ENCODE measurements around the gene DCDC1. TPM values are rescaled to one million over a fixed set of nuclear protein-coding genes. Genes with fewer than 3 reads are reported as not detected.

Gene DCDC1
- polyA plus RNA-seq, 1 donor = 1.2 TPM

DNA sequence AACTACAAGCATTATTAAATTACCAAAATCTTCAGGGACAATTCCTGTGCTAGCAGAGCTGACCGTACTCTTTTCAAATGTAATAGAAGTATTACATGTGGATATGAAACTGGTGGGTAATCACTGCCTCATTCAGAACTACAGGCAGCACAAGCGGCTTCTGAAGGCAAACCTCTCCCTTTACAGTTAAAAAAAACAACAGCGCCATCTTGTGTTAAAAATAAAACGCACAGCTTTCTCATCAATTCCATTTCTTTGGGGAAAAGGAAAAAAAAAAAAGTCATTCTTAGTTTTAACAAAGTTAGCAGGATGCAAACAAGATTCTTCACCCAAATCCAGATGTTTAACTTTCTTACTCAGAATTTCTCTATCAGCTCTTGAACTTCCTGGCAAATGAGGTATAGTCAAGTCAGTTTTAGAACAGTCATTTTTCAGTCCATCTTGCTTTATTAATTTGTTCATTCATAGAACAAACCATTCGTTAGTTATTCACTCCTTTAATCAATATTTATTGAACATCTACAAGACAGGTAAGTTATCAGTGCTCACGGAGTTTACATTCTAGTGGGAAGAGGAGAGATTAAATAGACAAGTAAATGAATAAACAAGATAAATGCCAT lies 451.6 kb downstream of the DCDC1 start:
- Histone ChIP-seq H3K4me1 (ENCODE audit: control insufficient read depth, insufficient read depth, low read length) (no peaks in the 10 kb centered on the region), H3K27me3 (ENCODE audit: control insufficient read depth, insufficient read depth, low read length) (no peaks in the 10 kb centered on the region), H3K4me3 (ENCODE audit: low read length) (no peak overlapping the region), H3K9me3 (ENCODE audit: control insufficient read depth, low read depth, low read length) (no peaks in the 10 kb centered on the region), H3K27ac (ENCODE audit: low read length) (no peak overlapping the region), H3K36me3 (ENCODE audit: control insufficient read depth, insufficient read depth, low read length) (no peaks in the 10 kb centered on the region)
- WGBS (ENCODE audit: insufficient coverage, low lambda C conversion rate) = 34% methylated on average over 3 of the region's 6 CpGs
- DNase-seq = peak; percentile 9 to 18

DNA sequence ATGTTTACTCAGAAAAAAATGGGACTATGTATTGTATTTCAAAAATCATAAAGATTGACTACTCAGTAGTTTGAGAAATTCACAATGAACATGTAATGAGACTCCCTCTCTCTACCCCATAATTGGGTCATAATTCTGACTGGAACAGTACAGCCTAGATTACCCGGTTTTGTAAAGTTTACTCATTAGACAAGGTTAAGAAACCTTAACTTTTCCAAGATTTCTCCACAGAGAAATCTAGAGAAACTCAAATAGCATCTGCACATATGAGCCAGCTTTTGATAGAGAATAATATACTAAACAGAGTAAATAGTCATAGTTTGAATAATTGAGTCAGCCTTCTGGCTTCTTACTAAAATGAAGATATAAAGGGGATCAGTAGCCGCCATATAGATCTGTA lies 452.3 kb downstream of the DCDC1 start:
- Histone ChIP-seq H3K9me3 (ENCODE audit: control insufficient read depth, low read depth, low read length) (no peaks in the 10 kb centered on the region), H3K4me1 (ENCODE audit: control insufficient read depth, insufficient read depth, low read length) (no peaks in the 10 kb centered on the region), H3K27ac (ENCODE audit: low read length) (no peak overlapping the region), H3K27me3 (ENCODE audit: control insufficient read depth, insufficient read depth, low read length) (no peaks in the 10 kb centered on the region), H3K36me3 (ENCODE audit: control insufficient read depth, insufficient read depth, low read length) (no peaks in the 10 kb centered on the region), H3K4me3 (ENCODE audit: low read length) (no peak overlapping the region)
- DNase-seq = no peak
- WGBS (ENCODE audit: insufficient coverage, low lambda C conversion rate) = 80% methylated on average over 1 of the region's 2 CpGs

DNA sequence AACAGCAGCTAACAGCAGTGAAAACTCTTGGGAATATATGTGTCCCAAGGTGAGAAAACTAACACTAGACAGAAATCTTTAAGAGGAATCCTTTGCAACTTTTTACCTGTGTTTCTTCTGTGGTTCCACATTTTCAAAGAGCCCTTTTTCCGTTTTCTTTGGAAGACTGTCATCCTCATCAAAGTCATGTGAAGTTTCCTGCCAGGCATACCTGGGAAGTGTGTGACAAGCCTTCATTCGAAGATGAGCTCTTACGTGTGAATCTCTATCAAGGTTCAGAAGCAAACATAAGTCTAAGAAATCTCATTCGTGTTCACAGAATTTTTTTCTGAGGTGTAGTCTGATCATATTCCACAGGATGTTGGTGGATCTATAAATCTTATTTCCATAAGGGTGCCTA lies 452.8 kb downstream of the DCDC1 start:
- WGBS (ENCODE audit: insufficient coverage, low lambda C conversion rate) = 95% methylated on average over 3 of the region's 4 CpGs

DNA sequence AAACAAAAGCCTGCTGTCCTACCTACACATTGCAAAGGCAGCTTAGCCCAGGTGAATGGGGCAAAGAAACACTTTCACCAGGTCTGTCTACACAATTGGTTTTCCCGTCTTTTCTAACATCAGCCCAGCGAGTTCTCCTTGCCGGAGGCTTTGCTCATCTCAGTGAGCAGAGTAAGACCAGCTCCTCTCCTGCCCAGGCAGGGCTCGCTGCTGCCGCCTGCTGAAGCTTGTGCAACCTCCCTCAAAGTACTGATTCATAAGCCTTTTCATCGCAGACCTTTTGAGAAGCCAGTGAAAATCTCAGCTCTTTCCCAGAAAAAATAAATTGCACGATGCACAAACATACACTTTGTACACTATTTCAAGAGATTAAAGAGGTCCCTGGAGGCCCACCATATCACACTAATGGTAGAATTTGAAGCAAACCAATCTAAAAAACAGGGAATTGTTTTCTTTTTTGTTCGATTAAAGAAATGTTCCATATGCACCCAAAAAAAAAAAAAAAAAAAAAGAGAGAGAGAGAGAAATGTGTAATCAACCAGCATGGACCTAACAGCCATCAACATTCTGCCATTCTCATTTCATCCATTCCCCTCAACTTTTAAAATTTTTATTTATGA lies 455.3 kb downstream of the DCDC1 start:
- WGBS (ENCODE audit: insufficient coverage, low lambda C conversion rate) = 18% methylated on average over 3 of the region's 8 CpGs
- Histone ChIP-seq H3K4me3 (ENCODE audit: low read length) (no peak overlapping the region), H3K4me1 (ENCODE audit: control insufficient read depth, insufficient read depth, low read length) (no peaks in the 10 kb centered on the region), H3K27ac (ENCODE audit: low read length) (no peak overlapping the region), H3K27me3 (ENCODE audit: control insufficient read depth, insufficient read depth, low read length) (no peaks in the 10 kb centered on the region), H3K9me3 (ENCODE audit: control insufficient read depth, low read depth, low read length) (no peaks in the 10 kb centered on the region), H3K36me3 (ENCODE audit: control insufficient read depth, insufficient read depth, low read length) (no peaks in the 10 kb centered on the region)
- DNase-seq = peak; percentile 10 to 23

More for the DNA sequence above, 452.8 kb downstream of the DCDC1 start:
- Histone ChIP-seq H3K27ac (ENCODE audit: low read length) (no peak overlapping the region), H3K9me3 (ENCODE audit: control insufficient read depth, low read depth, low read length) (no peaks in the 10 kb centered on the region), H3K4me1 (ENCODE audit: control insufficient read depth, insufficient read depth, low read length) (no peaks in the 10 kb centered on the region), H3K4me3 (ENCODE audit: low read length) (no peak overlapping the region), H3K27me3 (ENCODE audit: control insufficient read depth, insufficient read depth, low read length) (no peaks in the 10 kb centered on the region), H3K36me3 (ENCODE audit: control insufficient read depth, insufficient read depth, low read length) (no peaks in the 10 kb centered on the region)
- no peak for DNase-seq

DNA sequence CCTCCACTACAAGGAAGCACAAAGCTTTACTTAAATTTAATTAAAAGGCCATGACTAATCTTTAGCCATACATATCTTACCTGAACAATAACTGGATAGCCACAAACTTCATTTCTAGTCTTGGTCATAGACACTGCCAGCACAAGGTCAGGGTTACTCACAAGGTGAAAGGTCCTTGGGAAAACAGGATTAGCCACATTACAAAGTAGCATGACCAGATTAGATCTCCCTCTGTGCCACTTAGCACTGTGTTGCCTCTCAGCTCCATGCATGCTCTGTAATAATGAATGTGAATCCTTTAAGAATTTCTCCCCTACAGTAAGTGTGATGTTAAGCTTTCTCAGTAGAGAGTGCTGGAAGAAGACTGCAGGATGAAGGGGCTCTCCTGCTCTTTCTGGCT lies 458.3 kb downstream of the DCDC1 start:
- Histone ChIP-seq H3K27me3 (ENCODE audit: control insufficient read depth, insufficient read depth, low read length) (no peaks in the 10 kb centered on the region), H3K27ac (ENCODE audit: low read length) (no peak overlapping the region), H3K9me3 (ENCODE audit: control insufficient read depth, low read depth, low read length) (no peaks in the 10 kb centered on the region), H3K4me3 (ENCODE audit: low read length) (no peak overlapping the region), H3K4me1 (ENCODE audit: control insufficient read depth, insufficient read depth, low read length) (no peaks in the 10 kb centered on the region), H3K36me3 (ENCODE audit: control insufficient read depth, insufficient read depth, low read length) (no peaks in the 10 kb centered on the region)
- DNase-seq = no peak

DNA sequence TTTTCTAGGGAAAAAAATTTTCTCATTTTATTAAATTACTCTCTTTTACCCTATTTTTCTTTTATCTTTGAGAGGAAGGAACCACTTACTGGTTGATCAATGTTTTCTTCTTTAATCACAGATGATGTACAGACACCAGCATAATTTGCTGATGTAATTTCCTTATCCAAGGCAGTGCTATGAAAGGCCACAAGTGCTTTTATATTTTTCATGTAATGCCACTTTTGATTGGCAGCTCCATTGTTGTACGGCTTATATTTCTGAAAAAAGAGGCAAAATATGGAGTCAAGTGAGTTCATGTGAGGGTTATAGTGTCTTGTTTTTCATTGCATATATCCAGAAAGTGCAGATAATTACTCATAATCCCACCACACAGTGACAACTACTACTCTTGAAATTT lies 460.7 kb downstream of the DCDC1 start:
- Histone ChIP-seq H3K4me1 (ENCODE audit: control insufficient read depth, insufficient read depth, low read length) (no peaks in the 10 kb centered on the region), H3K27me3 (ENCODE audit: control insufficient read depth, insufficient read depth, low read length) (no peaks in the 10 kb centered on the region), H3K36me3 (ENCODE audit: control insufficient read depth, insufficient read depth, low read length) (no peaks in the 10 kb centered on the region), H3K4me3 (ENCODE audit: low read length) (no peak overlapping the region), H3K9me3 (ENCODE audit: control insufficient read depth, low read depth, low read length) (no peaks in the 10 kb centered on the region), H3K27ac (ENCODE audit: low read length) (no peak overlapping the region)
- DNase-seq = no peak
- WGBS (ENCODE audit: insufficient coverage, low lambda C conversion rate) = 80% methylated on average over 1 of the region's 1 CpG

DNA sequence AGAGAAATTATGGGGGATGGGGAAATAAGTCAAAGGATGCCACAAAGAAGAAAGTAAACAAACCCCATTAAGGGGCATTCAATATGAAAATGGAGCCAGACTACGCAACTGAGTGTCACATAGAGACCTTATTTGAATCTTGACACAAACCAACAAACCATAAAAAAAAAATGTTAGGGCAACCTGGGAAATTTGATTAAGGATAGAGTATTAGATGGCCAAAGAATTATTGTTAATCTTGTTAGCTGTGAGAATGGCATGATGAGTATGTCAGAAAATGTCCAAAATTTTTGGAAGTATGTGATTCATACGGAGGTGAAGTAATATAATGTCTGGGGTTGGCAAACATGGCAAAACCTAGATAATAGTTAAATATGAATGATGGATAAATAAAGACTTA lies 461.3 kb downstream of the DCDC1 start:
- H3K4me1 ChIP-seq (ENCODE audit: control insufficient read depth, insufficient read depth, low read length) = no peaks in the 10 kb centered on the region
- H3K27ac ChIP-seq (ENCODE audit: low read length) = no peak overlapping the region
- no peaks in the 10 kb centered on the region for H3K27me3 ChIP-seq (ENCODE audit: control insufficient read depth, insufficient read depth, low read length)
- no peak overlapping the region for H3K4me3 ChIP-seq (ENCODE audit: low read length)
- no peaks in the 10 kb centered on the region for H3K36me3 ChIP-seq (ENCODE audit: control insufficient read depth, insufficient read depth, low read length)
- DNase-seq = no peak
- 60% methylated on average over 1 of the region's 2 CpGs for WGBS (ENCODE audit: insufficient coverage, low lambda C conversion rate)
- H3K9me3 ChIP-seq (ENCODE audit: control insufficient read depth, low read depth, low read length) = no peaks in the 10 kb centered on the region

DNA sequence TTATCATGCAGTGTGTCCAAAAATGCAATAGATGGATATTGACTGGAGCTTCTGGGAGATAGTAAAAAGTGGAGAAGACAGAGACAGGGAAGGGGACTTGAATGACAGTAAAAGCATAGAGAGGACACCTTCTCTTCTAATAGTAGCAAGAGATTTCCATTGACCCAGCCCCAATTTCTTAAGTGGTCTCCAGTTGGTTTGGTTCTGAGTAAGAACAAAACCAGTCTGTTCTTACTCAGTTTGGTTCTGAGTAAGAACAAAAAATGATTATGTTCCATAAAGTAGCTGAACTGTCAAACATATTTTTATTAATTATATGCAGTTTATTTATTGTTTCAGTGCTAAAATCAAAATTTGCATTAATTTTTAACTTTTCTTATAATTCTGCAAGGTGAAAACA lies 466.6 kb downstream of the DCDC1 start:
- H3K36me3 ChIP-seq (ENCODE audit: control insufficient read depth, insufficient read depth, low read length) = no peaks in the 10 kb centered on the region
- no peak overlapping the region for H3K27ac ChIP-seq (ENCODE audit: low read length)
- no peak overlapping the region for H3K4me3 ChIP-seq (ENCODE audit: low read length)
- no peaks in the 10 kb centered on the region for H3K27me3 ChIP-seq (ENCODE audit: control insufficient read depth, insufficient read depth, low read length)
- no peak for DNase-seq
- H3K9me3 ChIP-seq (ENCODE audit: control insufficient read depth, low read depth, low read length) = no peaks in the 10 kb centered on the region
- no peaks in the 10 kb centered on the region for H3K4me1 ChIP-seq (ENCODE audit: control insufficient read depth, insufficient read depth, low read length)

DNA sequence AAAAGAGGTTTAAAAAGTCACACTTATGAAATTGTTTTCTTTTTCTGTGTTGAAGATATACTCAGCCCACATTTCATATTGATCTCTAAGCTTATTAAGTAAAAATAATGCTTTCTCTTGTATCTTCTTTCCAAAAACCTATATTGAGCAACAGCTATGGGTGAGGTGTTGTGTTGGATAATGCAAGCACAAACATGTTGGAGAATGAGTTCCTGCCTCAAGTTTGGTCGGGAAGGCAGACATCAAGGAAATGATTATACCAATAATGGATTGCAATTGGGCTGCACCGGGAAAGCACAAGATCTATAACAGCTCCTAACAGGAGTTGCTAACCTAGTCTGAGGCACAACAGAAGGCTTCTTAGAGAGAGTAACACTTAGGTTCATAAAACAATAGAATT lies 474.5 kb downstream of the DCDC1 start:
- Histone ChIP-seq H3K36me3 (ENCODE audit: control insufficient read depth, insufficient read depth, low read length) (no peaks in the 10 kb centered on the region), H3K27ac (ENCODE audit: low read length) (no peak overlapping the region), H3K4me3 (ENCODE audit: low read length) (no peak overlapping the region), H3K9me3 (ENCODE audit: control insufficient read depth, low read depth, low read length) (no peaks in the 10 kb centered on the region), H3K27me3 (ENCODE audit: control insufficient read depth, insufficient read depth, low read length) (no peaks in the 10 kb centered on the region), H3K4me1 (ENCODE audit: control insufficient read depth, insufficient read depth, low read length) (no peaks in the 10 kb centered on the region)
- no peak for DNase-seq
- no CpG with 5 or more reads among the region's 2 CpGs for WGBS (ENCODE audit: insufficient coverage, low lambda C conversion rate)

DNA sequence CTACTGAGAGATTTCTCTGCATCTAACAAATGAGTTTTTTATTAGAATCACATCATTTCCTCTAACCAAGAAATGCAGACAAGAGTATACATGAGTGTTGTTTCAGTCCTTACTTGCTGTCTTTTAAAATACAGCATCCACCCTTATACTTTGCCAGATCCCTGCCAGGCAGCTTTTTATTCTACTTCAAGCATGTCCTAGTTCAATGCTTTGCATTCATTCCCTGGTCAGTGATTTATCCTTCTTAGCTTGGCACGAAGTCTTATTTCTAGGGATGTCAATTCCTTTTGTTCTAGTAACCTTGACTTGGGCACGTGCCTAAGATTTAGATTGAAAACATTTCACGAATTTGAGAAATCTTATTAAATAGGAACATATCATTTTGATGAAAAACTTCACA lies 476.2 kb downstream of the DCDC1 start:
- Histone ChIP-seq H3K4me1 (ENCODE audit: control insufficient read depth, insufficient read depth, low read length) (no peaks in the 10 kb centered on the region), H3K27me3 (ENCODE audit: control insufficient read depth, insufficient read depth, low read length) (no peaks in the 10 kb centered on the region), H3K27ac (ENCODE audit: low read length) (no peak overlapping the region), H3K4me3 (ENCODE audit: low read length) (no peak overlapping the region), H3K36me3 (ENCODE audit: control insufficient read depth, insufficient read depth, low read length) (no peaks in the 10 kb centered on the region), H3K9me3 (ENCODE audit: control insufficient read depth, low read depth, low read length) (no peaks in the 10 kb centered on the region)
- 60% methylated on average over 1 of the region's 3 CpGs for WGBS (ENCODE audit: insufficient coverage, low lambda C conversion rate)
- no peak for DNase-seq

DNA sequence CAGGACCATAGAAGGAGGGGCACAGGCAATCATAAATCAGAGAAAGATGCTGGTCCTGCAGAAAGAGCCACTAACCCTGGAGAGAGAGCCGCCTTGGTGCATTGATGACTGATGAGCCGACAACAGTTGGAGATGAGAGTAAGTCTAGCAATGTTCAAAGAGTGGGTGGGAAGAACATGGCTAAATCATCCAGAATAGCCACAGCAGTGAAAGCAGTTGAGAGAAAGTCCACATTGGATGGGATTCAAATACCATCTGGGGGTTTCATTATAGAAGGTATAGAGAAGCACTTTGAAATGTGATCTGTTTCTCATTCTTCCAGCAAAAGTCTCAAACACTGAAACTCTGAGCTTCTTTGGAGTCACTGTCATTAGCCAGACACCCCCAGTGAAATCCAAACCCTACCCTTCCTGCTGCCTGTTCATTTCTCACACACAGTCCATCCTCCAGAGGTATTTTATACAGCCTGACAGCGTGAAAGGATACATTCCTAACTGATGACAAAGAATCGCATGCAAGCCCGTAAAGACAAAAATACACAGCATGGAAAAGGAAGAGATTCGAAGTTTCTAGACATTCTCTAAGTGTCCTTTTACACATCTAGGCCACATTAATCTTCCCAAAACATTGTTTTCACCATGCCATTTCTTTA lies 480.3 kb downstream of the DCDC1 start:
- WGBS (ENCODE audit: insufficient coverage, low lambda C conversion rate) = 73% methylated on average over 4 of the region's 6 CpGs
- no peak overlapping the region for H3K4me3 ChIP-seq (ENCODE audit: low read length)
- H3K9me3 ChIP-seq (ENCODE audit: control insufficient read depth, low read depth, low read length) = no peaks in the 10 kb centered on the region
- H3K4me1 ChIP-seq (ENCODE audit: control insufficient read depth, insufficient read depth, low read length) = no peaks in the 10 kb centered on the region
- no peak overlapping the region for H3K27ac ChIP-seq (ENCODE audit: low read length)
- DNase-seq = no peak
- no peaks in the 10 kb centered on the region for H3K36me3 ChIP-seq (ENCODE audit: control insufficient read depth, insufficient read depth, low read length)
- no peaks in the 10 kb centered on the region for H3K27me3 ChIP-seq (ENCODE audit: control insufficient read depth, insufficient read depth, low read length)
